ENCODE results near the gene NRTN. TPM values are rescaled to one million over a fixed set of nuclear protein-coding genes. Genes with fewer than 3 reads are reported as not detected.

The NRTN gene
- total RNA-seq, 6 donors from 2014 or later: 0.77 to 13.3 (median 4.5) TPM

DNA sequence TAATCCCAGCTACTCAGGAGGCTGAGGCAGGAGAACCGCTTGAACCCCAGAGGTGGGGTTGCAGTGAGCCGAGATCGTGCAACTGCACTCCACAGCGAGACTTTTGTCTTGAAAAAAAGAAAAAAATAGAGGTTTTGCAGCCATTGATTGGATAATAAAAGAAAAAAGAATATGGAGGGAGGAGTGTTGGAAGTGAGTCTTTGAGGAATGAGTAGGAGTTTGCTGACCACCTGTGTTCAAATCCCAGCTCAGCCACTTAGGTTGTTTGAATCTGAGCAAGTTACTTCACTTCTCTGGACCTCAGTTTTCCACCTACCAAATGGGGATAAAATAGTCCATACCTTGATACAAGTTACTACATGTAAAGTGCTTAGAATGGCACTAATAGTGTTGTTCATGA lies 6.2 kb downstream of the NRTN start:
- TF ChIP-seq EP300 (IDR thresholded peaks at IDR 0.05) (no peak), POLR2AphosphoS5 (IDR thresholded peaks at IDR 0.05) (no peak), POLR2A (IDR thresholded peaks at IDR 0.05) (no peak)
- TF ChIP-seq, protein P1, sequence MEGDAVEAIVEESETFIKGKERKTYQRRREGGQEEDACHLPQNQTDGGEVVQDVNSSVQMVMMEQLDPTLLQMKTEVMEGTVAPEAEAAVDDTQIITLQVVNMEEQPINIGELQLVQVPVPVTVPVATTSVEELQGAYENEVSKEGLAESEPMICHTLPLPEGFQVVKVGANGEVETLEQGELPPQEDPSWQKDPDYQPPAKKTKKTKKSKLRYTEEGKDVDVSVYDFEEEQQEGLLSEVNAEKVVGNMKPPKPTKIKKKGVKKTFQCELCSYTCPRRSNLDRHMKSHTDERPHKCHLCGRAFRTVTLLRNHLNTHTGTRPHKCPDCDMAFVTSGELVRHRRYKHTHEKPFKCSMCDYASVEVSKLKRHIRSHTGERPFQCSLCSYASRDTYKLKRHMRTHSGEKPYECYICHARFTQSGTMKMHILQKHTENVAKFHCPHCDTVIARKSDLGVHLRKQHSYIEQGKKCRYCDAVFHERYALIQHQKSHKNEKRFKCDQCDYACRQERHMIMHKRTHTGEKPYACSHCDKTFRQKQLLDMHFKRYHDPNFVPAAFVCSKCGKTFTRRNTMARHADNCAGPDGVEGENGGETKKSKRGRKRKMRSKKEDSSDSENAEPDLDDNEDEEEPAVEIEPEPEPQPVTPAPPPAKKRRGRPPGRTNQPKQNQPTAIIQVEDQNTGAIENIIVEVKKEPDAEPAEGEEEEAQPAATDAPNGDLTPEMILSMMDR (IDR thresholded peaks at IDR 0.05): no peak
- Histone ChIP-seq H3K4me3 (no peak overlapping the region), H3K9me3 (no peaks in the 10 kb centered on the region), H3K4me1 (peaks cover 0 to under 1% (median 0%) of the 10 kb centered on the region in 4 donors), H3K27me3 (no peaks in the 10 kb centered on the region), H3K27ac (no peak overlapping the region), H3K36me3 (no peaks in the 10 kb centered on the region)
- ATAC-seq (ENCODE audit: low FRiP score in 2 of 2) (no peak), DNase-seq (no peak)
- 91 to 96% methylated on average over 4 of the region's 4 CpGs for WGBS, 2 donors

DNA sequence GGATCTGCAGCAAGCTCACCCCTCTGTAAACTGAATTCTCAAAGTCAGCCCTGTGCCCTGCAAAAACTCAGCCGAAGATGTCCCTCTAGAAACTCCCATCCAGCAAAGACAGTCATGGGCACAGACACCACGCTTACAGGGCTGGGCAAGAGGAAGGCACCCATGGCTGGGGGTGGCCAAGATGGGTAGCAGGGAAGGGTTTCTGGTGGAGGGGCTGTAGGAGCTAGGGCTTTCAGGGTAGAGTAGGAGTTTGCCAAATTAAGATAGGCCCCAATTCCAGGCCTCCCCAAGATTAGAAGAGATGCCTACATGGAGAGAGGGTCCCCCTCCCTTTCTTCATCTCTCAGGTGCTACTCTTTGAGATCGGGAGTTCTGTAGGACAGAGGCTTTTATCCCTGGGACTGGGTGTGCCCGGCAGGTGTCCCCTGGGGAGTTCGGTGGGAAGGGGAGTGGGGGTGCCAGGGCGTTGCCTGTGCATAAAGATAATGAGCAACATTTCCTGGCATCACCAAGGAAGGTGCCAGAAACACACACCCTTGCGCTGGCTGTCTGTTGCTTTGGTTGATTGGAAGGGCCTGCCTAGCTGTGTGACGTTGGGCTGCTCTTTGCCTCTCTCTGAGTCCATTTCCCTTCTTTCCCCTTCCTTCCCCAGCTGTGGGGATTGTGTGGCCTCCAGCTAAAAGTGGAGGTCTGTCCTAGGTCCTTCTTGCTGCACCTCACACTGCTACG lies 9.4 kb downstream of the NRTN start:
- no peak for DNase-seq
- H3K4me1 ChIP-seq: no peaks in the 10 kb centered on the region
- no peak overlapping the region for H3K27ac ChIP-seq
- TF ChIP-seq, protein P1 (IDR thresholded peaks at IDR 0.05): no peak
- TF ChIP-seq EP300 (IDR thresholded peaks at IDR 0.05) (no peak), POLR2A (IDR thresholded peaks at IDR 0.05) (no peak), POLR2AphosphoS5 (IDR thresholded peaks at IDR 0.05) (no peak)
- no peaks in the 10 kb centered on the region for H3K27me3 ChIP-seq
- ATAC-seq (ENCODE audit: low FRiP score in 2 of 2): peak; percentile 7 to 8
- no peak overlapping the region for H3K4me3 ChIP-seq
- H3K9me3 ChIP-seq: no peaks in the 10 kb centered on the region
- H3K36me3 ChIP-seq: no peaks in the 10 kb centered on the region
- WGBS, 2 donors: 70 to 85% methylated on average over 6 to 9 of the region's 9 CpGs

DNA sequence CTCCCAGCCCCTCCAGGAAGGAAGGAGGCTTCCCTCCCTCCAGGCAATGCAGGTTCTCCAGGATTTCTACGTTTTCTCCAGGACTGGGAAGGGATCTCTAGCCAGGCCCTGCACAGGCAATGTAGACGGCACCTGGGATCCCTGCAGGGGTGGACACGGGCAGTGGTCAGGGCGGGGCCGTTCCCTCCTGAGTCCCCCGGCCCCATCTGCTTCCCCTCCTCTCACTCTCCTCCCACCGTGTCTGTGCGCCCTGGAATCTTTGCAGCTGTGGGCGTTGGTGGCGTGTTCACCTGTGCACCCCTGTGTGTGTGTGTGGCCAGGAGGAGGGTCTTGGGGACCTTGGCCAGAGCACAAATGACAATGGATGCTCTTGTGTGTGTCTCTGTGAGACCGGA lies 10.0 kb downstream of the NRTN start:
- Histone ChIP-seq H3K4me3 (no peak overlapping the region), H3K27ac (no peak overlapping the region), H3K27me3 (no peaks in the 10 kb centered on the region), H3K4me1 (no peaks in the 10 kb centered on the region), H3K36me3 (no peaks in the 10 kb centered on the region), H3K9me3 (no peaks in the 10 kb centered on the region)
- DNase-seq: no peak
- no peak for TF ChIP-seq POLR2A (IDR thresholded peaks at IDR 0.05)
- TF ChIP-seq POLR2AphosphoS5 (IDR thresholded peaks at IDR 0.05): no peak
- TF ChIP-seq, protein P1 (IDR thresholded peaks at IDR 0.05): no peak
- TF ChIP-seq EP300 (IDR thresholded peaks at IDR 0.05): no peak
- ATAC-seq (ENCODE audit: low FRiP score in 2 of 2): peak; percentile 11 to 16
- WGBS, 2 donors: 52 to 70% methylated on average over 6 to 11 of the region's 11 CpGs

DNA sequence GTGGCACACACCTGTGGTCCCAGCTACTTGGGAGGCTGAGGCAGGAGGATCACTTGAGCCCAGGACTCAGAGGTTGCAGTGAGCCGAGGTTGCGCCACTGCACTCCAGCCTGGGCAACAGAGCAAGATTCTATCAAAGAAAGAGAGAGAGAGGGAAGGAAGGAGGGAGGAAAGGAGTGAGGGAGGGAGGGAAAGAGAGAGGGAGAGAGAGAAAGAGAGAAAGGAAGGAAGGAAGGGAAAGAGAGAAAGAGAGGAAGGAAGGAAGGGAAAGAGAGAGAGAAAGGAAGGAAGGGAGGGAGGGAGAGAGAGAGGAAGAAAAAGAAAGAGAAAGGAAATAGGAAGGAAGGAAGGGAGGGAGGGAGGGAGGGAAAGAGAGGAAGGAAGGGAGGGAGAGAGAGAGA lies 12.4 kb downstream of the NRTN start:
- 93 to 94% methylated on average over 2 of the region's 2 CpGs for WGBS, 2 donors
- no peaks in the 10 kb centered on the region for H3K36me3 ChIP-seq
- H3K27ac ChIP-seq: no peak overlapping the region
- H3K9me3 ChIP-seq: no peaks in the 10 kb centered on the region
- TF ChIP-seq POLR2AphosphoS5 (IDR thresholded peaks at IDR 0.05) (no peak), POLR2A (IDR thresholded peaks at IDR 0.05) (no peak), EP300 (IDR thresholded peaks at IDR 0.05) (no peak)
- TF ChIP-seq, protein P1 (IDR thresholded peaks at IDR 0.05): no peak
- no peaks in the 10 kb centered on the region for H3K27me3 ChIP-seq
- no peak for ATAC-seq (ENCODE audit: low FRiP score in 2 of 2)
- H3K4me1 ChIP-seq: peaks cover 0 to 6% (median 1%) of the 10 kb centered on the region in 4 donors
- no peak overlapping the region for H3K4me3 ChIP-seq
- no peak for DNase-seq

DNA sequence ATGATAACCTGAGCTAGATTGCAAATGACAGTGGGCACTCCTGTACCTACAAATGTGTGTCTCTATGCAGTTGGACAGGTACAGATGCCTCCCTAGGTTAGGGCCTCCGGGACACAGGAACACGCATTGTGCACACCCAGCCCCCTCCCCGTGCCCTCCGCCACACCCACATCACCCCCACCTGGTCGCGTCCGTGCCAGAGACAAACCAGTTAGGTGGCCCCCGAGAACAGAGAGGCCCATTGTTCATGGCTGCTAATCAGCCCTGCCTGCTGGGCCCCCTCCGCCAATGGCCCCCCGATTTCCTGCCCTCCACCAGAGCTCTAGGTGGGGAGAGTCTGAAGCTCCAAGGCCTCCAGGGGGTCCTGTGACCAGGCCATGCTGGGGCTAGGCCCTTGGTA lies 13.7 kb downstream of the NRTN start:
- 82% methylated on average over 10 of the region's 10 CpGs; no CpG with 5 or more reads in 1 of the 2 donors for WGBS, 2 donors
- no peak for DNase-seq
- H3K9me3 ChIP-seq: no peaks in the 10 kb centered on the region
- TF ChIP-seq, protein P1 (IDR thresholded peaks at IDR 0.05): no peak
- TF ChIP-seq EP300 (IDR thresholded peaks at IDR 0.05) (no peak), POLR2AphosphoS5 (IDR thresholded peaks at IDR 0.05) (no peak), POLR2A (IDR thresholded peaks at IDR 0.05) (no peak)
- no peak overlapping the region for H3K27ac ChIP-seq
- no peaks in the 10 kb centered on the region for H3K27me3 ChIP-seq
- no peak overlapping the region for H3K4me3 ChIP-seq
- no peak for ATAC-seq (ENCODE audit: low FRiP score in 2 of 2)
- H3K36me3 ChIP-seq: no peaks in the 10 kb centered on the region
- H3K4me1 ChIP-seq: peaks cover 0 to 9% (median 2%) of the 10 kb centered on the region in 4 donors
